Bronchial epithelial cell (primary cell): Measurements from ENCODE around the gene CPOX. TPM values are rescaled to one million over a fixed set of nuclear protein-coding genes. Genes with fewer than 3 reads are reported as not detected.

Source experiments
- DNase-seq: peaks from one replicate; pipeline ENCODE4 v3.0.0-alpha.2; 2010; ENCODE audit warnings: low read depth
- FAIRE-seq: peaks from 2 replicates; lab custom pipeline; 2011; peaks lifted over from hg19 to GRCh38; lab: Jason Lieb, UNC
- H3K27me3 ChIP-seq: 2 replicates; pipeline ENCODE4 v1.5.1; 2011; ENCODE audit warnings: low read length; ENCODE audit not compliant: control insufficient read depth, insufficient read depth
- H3K36me3 ChIP-seq: 2 replicates; pipeline ENCODE4 v1.5.1; 2011; ENCODE audit warnings: low read length; ENCODE audit not compliant: control insufficient read depth, insufficient read depth
- H3K4me3 ChIP-seq: 2 replicates; pipeline ENCODE4 v1.5.1; 2011; ENCODE audit warnings: mild to moderate bottlenecking, low read depth, low read length, control low read depth
- total RNA-seq: library from RNA; depleted of rRNA; stranded (reverse); fragments of >200 nt; gene quantifications from 2 replicates; pipeline ENCODE4 v1.2.1, GENCODE V29; 2014
- TF ChIP-seq, protein P1 (sequence below): IDR thresholded peaks from 2 replicates; pipeline ENCODE4 v1.5.1; 2011; ENCODE audit warnings: mild to moderate bottlenecking, moderate library complexity, low read length, control low read depth, inconsistent platforms; ENCODE audit not compliant: insufficient read depth, severe bottlenecking

CPOX gene
- total RNA-seq, 1 donor from 2014 or later: 36.1 TPM

DNA sequence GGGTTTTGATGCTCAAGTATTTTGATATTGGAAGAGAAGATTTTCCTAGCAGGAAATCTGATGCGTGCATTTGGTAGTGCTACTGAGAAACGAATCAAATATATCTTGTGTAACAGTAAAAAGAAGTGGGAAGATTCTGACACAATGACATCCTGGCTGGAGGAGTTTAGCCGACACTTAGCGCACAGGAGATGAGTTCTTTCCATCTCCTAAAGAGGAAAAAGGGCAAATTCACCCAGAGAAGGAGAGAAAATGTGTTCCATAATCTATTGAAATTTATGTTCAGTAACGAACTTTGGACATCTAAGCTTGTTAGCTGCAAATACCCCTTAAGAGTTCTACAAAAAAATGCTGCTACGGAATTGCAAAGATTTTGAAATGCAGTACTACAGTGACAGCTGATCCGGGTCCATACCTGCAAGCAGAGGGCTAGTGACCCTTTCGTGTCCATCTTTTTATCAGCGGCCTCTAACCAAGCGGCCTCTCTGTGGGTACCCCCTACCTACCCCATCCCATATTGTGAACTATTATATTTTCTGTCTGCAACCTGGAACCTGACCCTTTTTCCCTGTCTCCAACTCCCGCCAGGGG lies 971 bp downstream of the CPOX start:
- no peak for FAIRE-seq
- H3K4me3 ChIP-seq: peak overlapping the region; percentile 79
- peaks cover 3% of the 10 kb centered on the region for H3K36me3 ChIP-seq
- TF ChIP-seq, protein P1, sequence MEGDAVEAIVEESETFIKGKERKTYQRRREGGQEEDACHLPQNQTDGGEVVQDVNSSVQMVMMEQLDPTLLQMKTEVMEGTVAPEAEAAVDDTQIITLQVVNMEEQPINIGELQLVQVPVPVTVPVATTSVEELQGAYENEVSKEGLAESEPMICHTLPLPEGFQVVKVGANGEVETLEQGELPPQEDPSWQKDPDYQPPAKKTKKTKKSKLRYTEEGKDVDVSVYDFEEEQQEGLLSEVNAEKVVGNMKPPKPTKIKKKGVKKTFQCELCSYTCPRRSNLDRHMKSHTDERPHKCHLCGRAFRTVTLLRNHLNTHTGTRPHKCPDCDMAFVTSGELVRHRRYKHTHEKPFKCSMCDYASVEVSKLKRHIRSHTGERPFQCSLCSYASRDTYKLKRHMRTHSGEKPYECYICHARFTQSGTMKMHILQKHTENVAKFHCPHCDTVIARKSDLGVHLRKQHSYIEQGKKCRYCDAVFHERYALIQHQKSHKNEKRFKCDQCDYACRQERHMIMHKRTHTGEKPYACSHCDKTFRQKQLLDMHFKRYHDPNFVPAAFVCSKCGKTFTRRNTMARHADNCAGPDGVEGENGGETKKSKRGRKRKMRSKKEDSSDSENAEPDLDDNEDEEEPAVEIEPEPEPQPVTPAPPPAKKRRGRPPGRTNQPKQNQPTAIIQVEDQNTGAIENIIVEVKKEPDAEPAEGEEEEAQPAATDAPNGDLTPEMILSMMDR: no peak
- no peaks in the 10 kb centered on the region for H3K27me3 ChIP-seq
- DNase-seq: no peak

DNA sequence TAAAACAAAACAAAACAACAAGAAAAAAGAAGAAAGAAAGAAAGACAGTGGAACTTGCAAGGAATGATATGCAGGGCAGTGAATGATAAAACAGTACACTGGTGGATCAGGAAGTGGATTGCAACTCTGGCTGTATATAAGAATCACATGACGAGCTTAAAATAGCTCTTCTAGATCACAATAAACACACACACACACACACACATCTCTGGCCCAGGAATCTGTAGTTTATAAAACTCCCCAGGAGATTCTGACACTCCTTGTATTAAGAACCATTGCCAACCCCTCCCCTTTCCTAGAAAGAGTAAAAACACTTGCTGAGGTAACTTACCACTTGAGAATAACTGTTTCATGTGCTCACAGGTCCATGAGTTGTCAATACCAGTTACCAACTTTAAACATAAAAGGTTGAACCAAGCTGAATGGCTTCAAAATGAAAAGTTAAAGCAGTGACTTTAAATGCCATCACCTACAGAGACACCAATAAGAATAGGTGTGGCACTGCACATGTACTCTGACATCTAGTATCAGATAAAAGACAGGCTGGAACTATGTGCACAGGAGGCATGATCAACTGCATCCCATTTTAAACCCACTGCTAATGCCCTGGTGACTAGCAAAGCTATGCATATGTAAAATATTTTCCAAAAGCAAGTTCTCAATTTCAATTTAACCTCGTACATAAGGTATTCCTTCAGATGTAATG lies 3.9 kb downstream of the CPOX start:
- no peak for DNase-seq
- TF ChIP-seq, protein P1: no peak
- no peak for FAIRE-seq
- Histone ChIP-seq H3K27me3 (no peaks in the 10 kb centered on the region), H3K36me3 (peaks cover 10% of the 10 kb centered on the region), H3K4me3 (no peak overlapping the region)

DNA sequence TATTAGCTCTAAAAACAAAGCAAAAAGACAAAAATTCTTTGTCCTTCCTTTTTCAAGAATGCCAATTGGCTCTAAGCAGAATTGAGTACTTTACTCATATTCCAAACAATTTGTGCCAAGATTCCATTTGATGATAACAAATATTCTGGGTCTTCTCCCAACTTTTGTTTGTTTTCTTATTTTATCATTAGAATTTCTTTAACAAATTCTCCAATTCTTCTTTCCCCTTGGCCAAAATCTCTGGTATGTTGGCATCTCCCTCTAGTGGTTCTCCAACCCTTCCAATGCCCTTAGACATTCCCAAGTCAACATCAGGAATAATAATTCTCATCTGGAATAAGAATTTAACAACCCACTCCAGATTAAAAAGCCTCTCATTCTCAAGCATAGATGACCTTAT lies 5.3 kb downstream of the CPOX start:
- TF ChIP-seq, protein P1: peak; percentile 16
- Histone ChIP-seq H3K27me3 (no peaks in the 10 kb centered on the region), H3K4me3 (no peak overlapping the region), H3K36me3 (peaks cover 12% of the 10 kb centered on the region)
- FAIRE-seq (no peak), DNase-seq (no peak)

DNA sequence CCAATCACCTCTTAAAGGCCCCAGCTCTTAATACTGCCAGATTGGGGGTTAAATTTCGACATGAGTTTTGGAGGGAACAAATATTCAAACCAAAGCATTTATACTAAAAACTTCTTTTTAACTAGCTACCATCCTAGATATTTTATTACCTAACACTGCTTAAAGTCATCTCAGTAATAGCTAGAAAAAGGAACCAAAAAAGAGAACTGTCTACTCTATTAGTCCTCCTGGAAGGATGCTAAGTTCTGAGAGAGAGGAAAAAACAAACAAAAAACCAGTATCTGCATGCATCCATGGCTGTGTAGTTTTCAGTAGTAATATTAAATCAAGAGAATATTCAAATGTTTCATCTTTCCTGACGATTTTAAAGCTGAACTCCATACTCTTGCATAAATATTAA lies 5.8 kb downstream of the CPOX start:
- H3K36me3 ChIP-seq: peaks cover 12% of the 10 kb centered on the region
- FAIRE-seq (no peak), DNase-seq (no peak)
- TF ChIP-seq, protein P1: no peak
- no peak overlapping the region for H3K4me3 ChIP-seq
- no peaks in the 10 kb centered on the region for H3K27me3 ChIP-seq

DNA sequence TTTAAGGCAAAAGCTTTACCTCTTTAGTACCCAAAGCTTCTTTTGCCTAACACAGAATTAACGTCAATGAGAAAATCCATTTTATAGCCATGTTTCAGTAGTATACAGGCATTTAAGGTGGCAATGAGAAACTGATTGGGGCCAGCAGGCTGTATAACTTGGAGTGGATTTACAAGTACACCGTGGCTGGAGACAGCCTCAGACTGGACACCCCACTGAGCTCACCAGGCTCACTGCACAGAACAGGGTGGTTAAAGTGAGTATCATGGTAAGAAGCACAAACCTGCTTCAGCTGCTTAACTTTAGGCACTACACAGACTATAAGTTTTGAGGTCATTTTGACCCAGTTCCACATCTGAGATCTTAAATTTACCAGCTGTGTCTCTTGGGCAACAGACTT lies 8.9 kb downstream of the CPOX start:
- FAIRE-seq (no peak), DNase-seq (no peak)
- H3K4me3 ChIP-seq: no peak overlapping the region
- TF ChIP-seq, protein P1: no peak
- peaks cover 12% of the 10 kb centered on the region for H3K36me3 ChIP-seq
- H3K27me3 ChIP-seq: no peaks in the 10 kb centered on the region
